Vagina (tissue), 2 donors: ENCODE data around the gene TBC1D32. TPM values are rescaled to one million over a fixed set of nuclear protein-coding genes. Genes with fewer than 3 reads are reported as not detected.
"Not testable (repeated sequence)": the region's sequence is repeated elsewhere in the genome, so short reads cannot be mapped to it uniquely, and the experiment has no call there.

Source experiments
- DNase-seq, 2 donors: peaks; one replicate each; pipeline ENCODE4 v3.0.0-alpha.2; 2017; ENCODE audit errors: extremely low spot score in 2 of 2
- H3K27ac ChIP-seq: fragments of 200-600 bp; sonication (generic); one replicate; pipeline ENCODE4 v1.5.1; 2019
- H3K27me3 ChIP-seq: fragments of 200-600 bp; sonication (generic); one replicate; pipeline ENCODE4 v1.5.1; 2019
- H3K36me3 ChIP-seq, 2 donors: fragments of 200-600 bp; sonication (generic); one replicate each; pipeline ENCODE4 v1.5.1; 2017 to 2019
- H3K4me1 ChIP-seq: fragments of 200-600 bp; sonication (generic); one replicate; pipeline ENCODE4 v1.5.1; 2019
- H3K4me3 ChIP-seq, 2 donors: fragments of 200-600 bp; sonication (generic); 1 replicate in 1 of 2; 2 replicates in 1 of 2; pipeline ENCODE4 v1.5.1; 2016 to 2019
- H3K9me3 ChIP-seq: fragments of 200-600 bp; sonication (generic); one replicate; pipeline ENCODE4 v1.5.1; 2019
- CTCF ChIP-seq, 3 experiments: fragments of 450-650 bp in 2 of 3; fragments of 200-600 bp in 1 of 3; sonication (generic) in 1 of 3; IDR thresholded peaks; one replicate each; pipeline ENCODE4 v1.5.1; 2017 to 2019; ENCODE audit warnings: antibody characterized with exemption in 3 of 3, mild to moderate bottlenecking in 2 of 3, moderate library complexity in 2 of 3
- POLR2A ChIP-seq, 2 donors: fragments of 450-650 bp; IDR thresholded peaks; one replicate each; pipeline ENCODE4 v1.6.1; 2017; ENCODE audit warnings: antibody characterized with exemption in 2 of 2, mild to moderate bottlenecking in 2 of 2, moderate library complexity in 2 of 2
- POLR2AphosphoS5 ChIP-seq, 2 donors: sonication (generic); formaldehyde crosslinking; IDR thresholded peaks; one replicate each; pipeline ENCODE4 v1.9.0; 2017; ENCODE audit warnings: antibody characterized with exemption in 2 of 2, mild to moderate bottlenecking in 2 of 2, low read depth in 1 of 2; ENCODE audit not compliant: insufficient read depth in 1 of 2
- intact Hi-C: fragments of 100-400 bp; cut with DNase I; formaldehyde crosslinking; loops from one replicate; pipeline ENCODE4 v1.15.1; 2023
- total RNA-seq: library from RNA; depleted of rRNA; stranded (reverse); fragments of >200 nt; gene quantifications from one replicate; pipeline ENCODE4 v1.2.3, GENCODE V29; 2016

The TBC1D32 gene
- total RNA-seq, 1 donor from 2014 or later, result 9.8 TPM

GRCh38 chr6:121321282-121321681 is 13.0 kb downstream of the TBC1D32 start:
- Histone ChIP-seq H3K4me1 (no peaks in the 10 kb centered on the region), H3K9me3 (no peaks in the 10 kb centered on the region), H3K4me3 (no peak overlapping the region), H3K27me3 (no peaks in the 10 kb centered on the region), H3K27ac (no peak overlapping the region), H3K36me3 (no peaks in the 10 kb centered on the region)
- DNase-seq, result no peak
- no peak for TF ChIP-seq POLR2A (IDR thresholded peaks at IDR 0.05)
- TF ChIP-seq POLR2AphosphoS5 (IDR thresholded peaks at IDR 0.05; ENCODE audit: insufficient read depth in 1 of 2, low read depth in 1 of 2), result no peak
- no peak for TF ChIP-seq CTCF (IDR thresholded peaks at IDR 0.05)
- intact Hi-C loops, result no loop called here

DNA sequence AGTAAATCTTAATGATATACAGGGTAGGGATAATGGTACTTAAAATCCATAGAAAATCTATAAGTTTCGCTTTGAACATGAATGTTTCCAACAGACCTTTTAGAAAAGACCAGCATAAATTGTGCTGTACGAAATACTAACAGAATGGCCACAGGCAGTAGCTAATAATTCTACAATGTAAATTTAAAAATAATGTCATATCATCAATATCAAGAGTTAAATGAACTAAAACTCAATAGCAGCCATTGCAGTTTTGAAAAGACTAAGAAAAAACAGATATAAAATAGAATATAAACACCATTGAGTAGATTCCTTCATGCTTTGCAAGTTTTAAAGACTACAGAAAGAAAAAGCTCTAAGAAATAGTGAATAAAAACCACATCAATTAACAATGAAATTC is 14.7 kb downstream of the TBC1D32 start:
- H3K27ac ChIP-seq, result no peak overlapping the region
- DNase-seq, result no peak
- H3K27me3 ChIP-seq, result no peaks in the 10 kb centered on the region
- no peak overlapping the region for H3K4me3 ChIP-seq
- H3K9me3 ChIP-seq, result no peaks in the 10 kb centered on the region
- no peaks in the 10 kb centered on the region for H3K4me1 ChIP-seq
- no peaks in the 10 kb centered on the region for H3K36me3 ChIP-seq
- TF ChIP-seq POLR2AphosphoS5 (IDR thresholded peaks at IDR 0.05; ENCODE audit: insufficient read depth in 1 of 2, low read depth in 1 of 2) (no peak), POLR2A (IDR thresholded peaks at IDR 0.05) (no peak), CTCF (IDR thresholded peaks at IDR 0.05) (no peak)
- intact Hi-C loops, result no loop called here

DNA sequence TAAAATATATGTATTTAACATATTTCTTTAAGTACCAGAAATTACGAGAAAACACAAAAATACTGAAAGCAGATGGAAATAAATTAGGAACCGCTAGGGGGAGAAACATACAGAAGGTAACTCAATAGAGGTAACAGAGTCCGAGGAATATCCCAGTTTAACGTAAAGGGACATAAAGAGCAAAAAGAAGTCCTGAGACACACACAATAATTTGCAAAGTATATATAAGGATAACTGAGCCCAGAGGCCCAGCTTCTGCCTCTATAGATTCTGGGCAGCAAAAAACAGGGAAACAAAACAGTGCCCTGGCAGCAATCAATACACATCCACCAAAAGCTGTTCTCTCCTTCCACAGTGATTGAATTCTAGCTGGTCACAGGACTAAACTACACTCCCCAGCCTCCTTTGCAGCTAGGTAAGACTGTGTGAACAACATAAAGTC is 15.1 kb downstream of the TBC1D32 start:
- no peak overlapping the region for H3K4me3 ChIP-seq

DNA sequence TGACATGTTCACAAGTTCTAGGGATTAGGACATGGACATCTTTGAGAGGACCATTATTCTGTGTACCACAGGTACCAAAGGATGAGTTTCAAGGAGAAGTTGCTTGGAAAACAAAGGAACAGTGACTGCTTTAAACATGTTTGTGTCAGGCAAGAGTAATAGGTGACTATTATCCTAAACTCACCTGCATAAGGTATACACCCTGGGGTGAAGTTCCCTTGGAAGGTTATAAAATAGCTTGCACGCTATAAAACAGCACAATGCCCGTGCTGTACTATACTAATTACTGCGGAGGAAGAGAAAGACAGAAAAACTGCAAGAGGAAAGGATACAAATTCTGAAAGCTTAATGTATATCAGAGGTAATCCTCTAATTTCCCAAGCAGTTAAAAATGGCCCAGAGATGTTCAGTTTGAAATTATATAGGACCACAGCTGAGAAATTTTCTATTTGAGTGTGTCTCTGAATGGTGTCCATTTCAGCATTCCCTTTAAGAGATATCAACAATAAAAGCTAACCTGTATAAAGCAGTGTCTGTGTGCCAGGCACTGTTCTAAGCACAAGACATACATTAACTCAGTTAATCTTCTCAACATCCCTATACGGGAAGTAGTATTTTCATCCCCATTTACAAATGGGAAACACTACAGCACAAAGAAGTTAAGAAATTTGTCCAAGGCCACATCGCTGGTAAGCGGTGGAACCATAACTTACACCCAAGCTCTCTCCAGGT is 19.7 kb downstream of the TBC1D32 start:
- intact Hi-C loops, result no loop called here
- no peaks in the 10 kb centered on the region for H3K9me3 ChIP-seq
- H3K27ac ChIP-seq, result no peak overlapping the region
- no peak for DNase-seq
- H3K4me3 ChIP-seq, result no peak overlapping the region
- no peaks in the 10 kb centered on the region for H3K4me1 ChIP-seq
- no peaks in the 10 kb centered on the region for H3K36me3 ChIP-seq
- H3K27me3 ChIP-seq, result no peaks in the 10 kb centered on the region
- TF ChIP-seq POLR2AphosphoS5 (IDR thresholded peaks at IDR 0.05; ENCODE audit: insufficient read depth in 1 of 2, low read depth in 1 of 2) (no peak), POLR2A (IDR thresholded peaks at IDR 0.05) (no peak), CTCF (IDR thresholded peaks at IDR 0.05) (no peak)

More for the DNA sequence above, 15.1 kb downstream of the TBC1D32 start:
- H3K27ac ChIP-seq, result no peak overlapping the region
- TF ChIP-seq POLR2A (IDR thresholded peaks at IDR 0.05), result no peak
- TF ChIP-seq CTCF (IDR thresholded peaks at IDR 0.05), result peak in 2 of 3 experiments; percentile 11 to 32
- no peaks in the 10 kb centered on the region for H3K9me3 ChIP-seq
- intact Hi-C loops, result no loop called here
- H3K27me3 ChIP-seq, result no peaks in the 10 kb centered on the region
- no peaks in the 10 kb centered on the region for H3K4me1 ChIP-seq
- DNase-seq, result no peak
- no peaks in the 10 kb centered on the region for H3K36me3 ChIP-seq

- H3K9me3 ChIP-seq, intact Hi-C loops, H3K4me1 ChIP-seq: not testable (repeated sequence)
Measured at GRCh38 chr6:121311814-121312213, 22.5 kb downstream of the TBC1D32 start.

More at GRCh38 chr6:121311814-121312213, 22.5 kb downstream of the TBC1D32 start:
- not testable (repeated sequence) for H3K4me3 ChIP-seq, DNase-seq, H3K27ac ChIP-seq, H3K27me3 ChIP-seq, H3K36me3 ChIP-seq
